NCI-H748 treated with DMSO at 0.1 percent for 48 hours (cell line): ENCODE results near the gene PLA2G12B.

Source experiments
- DNase-seq: peaks from one replicate; lab custom pipeline; 2025; lab: John Stamatoyannopoulos, UW

The PLA2G12B gene

GRCh38 chr10:72890086-72890485, 64.5 kb downstream of the PLA2G12B start:
- no peak for DNase-seq

GRCh38 chr10:72889391-72889831, 65.2 kb downstream of the PLA2G12B start:
- DNase-seq = peak; percentile 43

DNA sequence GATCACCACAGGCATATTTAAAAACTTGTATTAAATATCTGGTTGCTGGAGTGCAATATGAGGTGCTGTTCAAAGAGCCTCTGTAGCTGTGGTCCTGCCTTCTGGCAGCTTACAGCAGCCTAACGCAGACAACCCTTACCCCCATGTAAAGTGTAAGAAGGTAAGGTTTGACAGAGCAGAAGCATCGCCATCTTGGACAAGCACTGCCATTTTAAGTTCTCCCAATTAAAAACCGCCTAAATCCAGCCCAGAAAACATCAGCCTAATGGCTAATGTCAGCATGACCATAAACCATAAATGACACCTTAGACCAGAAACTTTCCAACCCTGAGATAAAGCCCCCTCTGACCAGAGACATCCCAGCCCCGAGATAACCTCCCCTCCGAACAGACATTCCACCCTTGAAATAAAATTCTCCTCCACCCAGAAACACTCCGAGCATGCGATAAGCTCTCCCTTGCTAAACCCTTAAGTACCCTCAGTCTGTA, 66.4 kb downstream of the PLA2G12B start:
- no peak for DNase-seq

- DNase-seq = no peak
Measured at GRCh38 chr10:72887043-72887442, 67.6 kb downstream of the PLA2G12B start.

- no peak for DNase-seq
Measured at GRCh38 chr10:72886621-72887020, 68.0 kb downstream of the PLA2G12B start.

DNA sequence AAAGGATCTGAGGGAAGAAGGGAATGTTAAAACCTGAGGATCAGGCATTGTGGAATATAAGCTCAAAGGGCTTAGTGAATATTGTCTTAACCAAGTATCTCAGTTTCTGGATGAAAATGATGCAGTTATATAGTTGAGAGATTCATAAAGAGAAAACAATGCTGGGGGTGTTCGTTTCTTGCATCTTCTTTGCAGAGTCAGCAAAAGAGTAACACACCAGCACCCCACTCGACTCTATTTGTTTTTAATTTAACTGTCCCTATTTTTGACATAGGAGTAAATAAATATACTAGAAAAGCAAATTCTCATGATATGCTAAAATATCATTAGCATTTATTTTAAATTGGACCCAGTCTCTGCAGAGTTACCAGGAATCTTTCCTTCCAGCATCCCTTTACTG, 68.7 kb downstream of the PLA2G12B start:
- DNase-seq = no peak
